GM18858 (cell line): ENCODE data around the gene MBNL2.
A peak's percentile ranks its signal among the peaks of the same experiment; 100 is the strongest.

Source experiments
- ATAC-seq: cut with Tn5 transposase; IDR thresholded peaks from one replicate; pipeline ENCODE4 v1.9.1; 2021; ENCODE audit not compliant: unreplicated experiment

The MBNL2 gene

GRCh38 chr13:97403893-97404750 is 182.0 kb downstream of the MBNL2 start:
- no peak for ATAC-seq

GRCh38 chr13:97407540-97407939 is 185.4 kb downstream of the MBNL2 start:
- ATAC-seq: no peak

- no peak for ATAC-seq
Observed at GRCh38 chr13:97408938-97409337, 186.8 kb downstream of the MBNL2 start.

- ATAC-seq: no peak
Observed at GRCh38 chr13:97411984-97412383, 189.9 kb downstream of the MBNL2 start.

- ATAC-seq: no peak
Observed at GRCh38 chr13:97413694-97414093, 191.6 kb downstream of the MBNL2 start.

- no peak for ATAC-seq
Observed at GRCh38 chr13:97414392-97414791, 192.3 kb downstream of the MBNL2 start.

GRCh38 chr13:97417698-97418097 is 195.6 kb downstream of the MBNL2 start:
- no peak for ATAC-seq

- ATAC-seq: no peak
Observed at GRCh38 chr13:97422118-97423054, 200.3 kb downstream of the MBNL2 start.

GRCh38 chr13:97423300-97424045 is 201.3 kb downstream of the MBNL2 start:
- ATAC-seq: no peak

GRCh38 chr13:97425590-97425989 is 203.5 kb downstream of the MBNL2 start:
- ATAC-seq: no peak

GRCh38 chr13:97426695-97427094 is 204.6 kb downstream of the MBNL2 start:
- ATAC-seq: no peak

GRCh38 chr13:97429681-97430081 is 207.5 kb downstream of the MBNL2 start:
- ATAC-seq: no peak

GRCh38 chr13:97430296-97430695 is 208.2 kb downstream of the MBNL2 start:
- ATAC-seq: no peak

- ATAC-seq: no peak
Observed at GRCh38 chr13:97431171-97431764, 209.1 kb downstream of the MBNL2 start.

GRCh38 chr13:97432232-97432916 is 210.2 kb downstream of the MBNL2 start:
- no peak for ATAC-seq

- ATAC-seq: peak; percentile 80
Observed at GRCh38 chr13:97432917-97433726, 211.0 kb downstream of the MBNL2 start.

- peak; percentile 23 for ATAC-seq
Observed at GRCh38 chr13:97433727-97434396, 211.7 kb downstream of the MBNL2 start, which contains the start of gene RAP2A. RAP2A (plus strand) TSS chr13:97434169; CDS start chr13:97434471, 302 bp downstream.

GRCh38 chr13:97434397-97435201 is 212.5 kb downstream of the MBNL2 start:
- no peak for ATAC-seq
